Ovary (tissue), 9 donors: ENCODE measurements around the gene SPAG16. TPM values are rescaled to one million over a fixed set of nuclear protein-coding genes. Genes with fewer than 3 reads are reported as not detected.

ENCODE experiments used
- DNase-seq, 5 donors: peaks; one replicate each; pipeline ENCODE4 v3.0.0-alpha.2; 2019 to 2020
- H3K27ac ChIP-seq, 2 donors: fragments of 200-600 bp; one replicate each; pipeline versions ENCODE4 v1.5.1 to v1.8.0; 2019 to 2022
- H3K27me3 ChIP-seq: fragments of 200-600 bp; one replicate; pipeline ENCODE4 v1.8.0; 2022
- H3K36me3 ChIP-seq: fragments of 200-600 bp; sonication (generic); one replicate; pipeline ENCODE4 v1.5.1; 2019
- H3K4me1 ChIP-seq: one replicate; pipeline ENCODE4 v1.8.1; 2013; ENCODE audit warnings: mild to moderate bottlenecking, moderate library complexity; ENCODE audit not compliant: insufficient read depth
- H3K4me3 ChIP-seq: fragments of 200-600 bp; sonication (generic); one replicate; pipeline ENCODE4 v1.5.1; 2017
- H3K9me3 ChIP-seq, 2 donors: fragments of 200-600 bp in 1 of 2; sonication (generic) in 1 of 2; one replicate each; pipeline versions ENCODE4 v1.5.1 to v1.8.1; 2013 to 2019; ENCODE audit warnings: mild to moderate bottlenecking in 1 of 2, moderate library complexity in 1 of 2
- EP300 ChIP-seq: sonication (generic); formaldehyde crosslinking; IDR thresholded peaks from one replicate; pipeline ENCODE4 v1.6.1; 2017; ENCODE audit warnings: antibody characterized with exemption
- POLR2A ChIP-seq: fragments of 450-650 bp; IDR thresholded peaks from one replicate; pipeline ENCODE4 v1.6.1; 2017; ENCODE audit warnings: antibody characterized with exemption, mild to moderate bottlenecking, moderate library complexity
- WGBS, 3 donors: extraction: QIAGEN DNeasy Blood & Tissue Kit in 1 of 3; methylation state at CpG; one replicate each; pipeline versions ENCODE4 v1.1.5 to v1.1.7; 2013 to 2017; 5-methylcytosine and 5-hydroxymethylcytosine counted together
- intact Hi-C, 4 donors: fragments of 100-400 bp; cut with DNase I; formaldehyde crosslinking; loops; one replicate each; pipeline versions ENCODE4 v1.11.0 to v1.15.1; 2022 to 2023
- polyA plus RNA-seq, 2 donors: library from polyadenylated mRNA; stranded (reverse); fragments of 200-250 nt in 1 of 2; fragments of 350-450 nt in 1 of 2; fragmentation: Illumina TruSeq in 1 of 2; extraction: RNeasy Lipid Tissue Mini Kit (QIAGEN cat#74804) in 1 of 2; gene quantifications; one replicate each; pipeline ENCODE4 v1.2.3, GENCODE V29; 2013 to 2014
- total RNA-seq, 7 donors: library from RNA; depleted of rRNA in 2 of 7; stranded (reverse); fragments of >200 nt in 2 of 7; fragmentation: NEBNext Ultra II Directional in 3 of 7; extraction: Animal tissue kit (Norgen Biotek cat#: 25700) in 3 of 7; gene quantifications; one replicate each; pipeline versions ENCODE4 v1.1.0 to v1.2.4, GENCODE V29; 2016 to 2023
- TF ChIP-seq, protein P1 (sequence below), 3 donors: fragments of 450-650 bp in 2 of 3; fragments of 200-600 bp in 1 of 3; IDR thresholded peaks; one replicate each; pipeline versions ENCODE4 v1.5.1 to v1.8.0; 2016 to 2022; ENCODE audit warnings: antibody characterized with exemption in 3 of 3, mild to moderate bottlenecking in 1 of 3
- donor health status: DM: no; HTN: no; CAD: no; lungs with moderate emphysema.
- donor health status: DM: no; HTN: no; CAD: no.
- donor health status: Bipolar disorder and iron deficiency.
- donor health status: DM: yes; HTN: yes; CAD: no.
- donor health status: DM: no; HTN: no; CAD: no.
- donor health status: DM: yes; HTN: yes; CAD: no.

Gene SPAG16
- total and polyA plus RNA-seq, 9 donors = 25.2 to 58.7 (median 28.9) TPM

GRCh38 chr2:213476641-213477040, 192.4 kb downstream of the SPAG16 start:
- intact Hi-C loops = no loop called here
- Histone ChIP-seq H3K27ac (no peak overlapping the region), H3K36me3 (no peaks in the 10 kb centered on the region), H3K4me1 (no peaks in the 10 kb centered on the region), H3K4me3 (no peak overlapping the region), H3K9me3 (peaks cover 0 to 14% of the 10 kb centered on the region in 2 donors), H3K27me3 (no peaks in the 10 kb centered on the region)
- WGBS, 3 donors = 92 to 93% (median 92%) methylated on average over 4 of the region's 4 CpGs
- no peak for TF ChIP-seq EP300
- no peak for DNase-seq

DNA sequence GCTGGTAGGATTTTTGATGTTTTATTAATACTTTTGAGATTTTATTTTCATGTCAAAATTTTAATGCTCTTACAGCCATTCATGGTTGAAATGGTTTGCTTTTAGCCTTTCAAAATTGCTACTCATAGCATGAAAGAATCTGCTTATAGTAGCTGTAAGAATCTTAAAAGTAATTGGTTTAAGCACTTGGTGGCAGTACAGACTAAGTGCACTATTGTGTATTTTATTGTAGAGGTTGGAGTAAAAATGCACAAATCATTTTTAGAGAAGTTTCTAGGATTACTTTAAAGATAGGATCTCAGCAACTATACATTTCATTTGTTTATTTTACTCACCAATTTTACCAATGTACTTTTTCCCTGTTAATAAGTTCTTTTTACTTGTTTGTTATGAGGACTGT, 205.8 kb downstream of the SPAG16 start:
- DNase-seq = no peak
- TF ChIP-seq, protein P1, sequence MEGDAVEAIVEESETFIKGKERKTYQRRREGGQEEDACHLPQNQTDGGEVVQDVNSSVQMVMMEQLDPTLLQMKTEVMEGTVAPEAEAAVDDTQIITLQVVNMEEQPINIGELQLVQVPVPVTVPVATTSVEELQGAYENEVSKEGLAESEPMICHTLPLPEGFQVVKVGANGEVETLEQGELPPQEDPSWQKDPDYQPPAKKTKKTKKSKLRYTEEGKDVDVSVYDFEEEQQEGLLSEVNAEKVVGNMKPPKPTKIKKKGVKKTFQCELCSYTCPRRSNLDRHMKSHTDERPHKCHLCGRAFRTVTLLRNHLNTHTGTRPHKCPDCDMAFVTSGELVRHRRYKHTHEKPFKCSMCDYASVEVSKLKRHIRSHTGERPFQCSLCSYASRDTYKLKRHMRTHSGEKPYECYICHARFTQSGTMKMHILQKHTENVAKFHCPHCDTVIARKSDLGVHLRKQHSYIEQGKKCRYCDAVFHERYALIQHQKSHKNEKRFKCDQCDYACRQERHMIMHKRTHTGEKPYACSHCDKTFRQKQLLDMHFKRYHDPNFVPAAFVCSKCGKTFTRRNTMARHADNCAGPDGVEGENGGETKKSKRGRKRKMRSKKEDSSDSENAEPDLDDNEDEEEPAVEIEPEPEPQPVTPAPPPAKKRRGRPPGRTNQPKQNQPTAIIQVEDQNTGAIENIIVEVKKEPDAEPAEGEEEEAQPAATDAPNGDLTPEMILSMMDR (IDR thresholded peaks at IDR 0.05) = no peak
- no peak for TF ChIP-seq EP300
- TF ChIP-seq POLR2A = no peak
- no peak overlapping the region for H3K4me3 ChIP-seq
- H3K36me3 ChIP-seq = no peaks in the 10 kb centered on the region
- no peaks in the 10 kb centered on the region for H3K27me3 ChIP-seq
- no peaks in the 10 kb centered on the region for H3K9me3 ChIP-seq
- H3K4me1 ChIP-seq = no peaks in the 10 kb centered on the region
- intact Hi-C loops = no loop called here
- no peak overlapping the region for H3K27ac ChIP-seq

DNA sequence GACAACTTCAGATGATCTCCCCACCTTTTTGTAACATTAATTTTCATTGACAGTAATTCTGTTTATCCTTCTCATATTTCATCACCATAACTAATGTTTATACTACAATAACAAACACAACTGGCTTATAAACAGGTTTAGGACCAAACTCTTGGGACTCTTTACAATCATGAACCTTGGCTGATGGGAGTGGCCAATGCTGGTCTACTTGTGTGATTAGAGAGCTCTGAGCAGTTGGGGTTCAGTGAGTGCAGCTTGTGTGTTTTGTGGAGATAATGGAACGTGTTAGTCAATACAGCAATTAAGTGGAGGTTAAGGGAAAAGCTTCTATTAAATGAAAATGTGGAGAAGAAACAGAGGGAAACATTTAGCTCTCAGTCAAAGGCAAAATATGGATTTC, 207.1 kb downstream of the SPAG16 start:
- intact Hi-C loops = no loop called here
- Histone ChIP-seq H3K4me3 (no peak overlapping the region), H3K9me3 (no peaks in the 10 kb centered on the region), H3K27ac (no peak overlapping the region), H3K36me3 (no peaks in the 10 kb centered on the region), H3K27me3 (no peaks in the 10 kb centered on the region), H3K4me1 (no peaks in the 10 kb centered on the region)
- TF ChIP-seq POLR2A (no peak), EP300 (no peak)
- TF ChIP-seq, protein P1 (IDR thresholded peaks at IDR 0.05) = no peak
- no peak for DNase-seq
- WGBS, 3 donors = 38 to 50% (median 46%) methylated on average over 1 of the region's 1 CpG

DNA sequence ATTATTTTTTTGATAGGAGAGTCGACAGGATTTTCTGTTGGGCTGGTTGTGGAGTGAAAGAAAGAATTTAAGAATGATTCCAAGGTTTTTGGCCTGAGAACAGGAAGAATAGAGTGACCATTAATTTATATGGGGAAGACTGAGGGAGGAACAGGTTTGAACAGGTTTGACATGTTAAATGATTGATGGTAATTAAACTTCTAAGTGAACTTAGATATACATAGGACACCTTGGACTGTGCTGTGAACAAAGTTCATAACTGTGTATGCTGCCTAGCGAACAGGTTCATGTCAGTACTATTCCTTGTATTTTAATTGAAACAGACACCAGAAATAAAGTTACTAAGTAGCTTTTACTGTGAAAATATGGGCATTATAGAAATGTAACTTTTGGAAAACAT, 212.0 kb downstream of the SPAG16 start:
- no peaks in the 10 kb centered on the region for H3K4me1 ChIP-seq
- H3K9me3 ChIP-seq = no peaks in the 10 kb centered on the region
- intact Hi-C loops = no loop called here
- H3K4me3 ChIP-seq = no peak overlapping the region
- WGBS, 3 donors = 63 to 66% (median 64%) methylated on average over 2 of the region's 2 CpGs
- no peak for DNase-seq
- TF ChIP-seq EP300 (no peak), POLR2A (no peak)
- TF ChIP-seq, protein P1 (IDR thresholded peaks at IDR 0.05) = no peak
- H3K27me3 ChIP-seq = no peaks in the 10 kb centered on the region
- H3K27ac ChIP-seq = no peak overlapping the region
- no peaks in the 10 kb centered on the region for H3K36me3 ChIP-seq

DNA sequence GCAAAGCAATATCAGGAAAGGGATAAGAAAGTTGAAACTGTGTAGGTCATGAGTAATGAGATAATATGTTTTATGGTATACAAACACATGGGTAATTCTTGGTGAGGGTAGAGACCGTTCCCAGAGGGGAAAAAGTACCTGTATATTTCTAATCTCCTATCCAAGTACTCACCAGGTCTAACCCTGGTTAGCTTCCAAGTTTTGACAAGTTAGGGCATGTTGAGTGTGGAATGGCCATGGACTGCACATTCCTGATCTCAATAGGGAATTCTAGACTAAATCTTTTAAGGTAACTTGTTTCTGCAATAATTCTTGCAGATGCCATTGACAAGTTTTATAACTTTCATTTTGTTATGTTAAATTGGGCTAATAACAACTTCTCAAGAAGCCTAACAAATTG, 216.6 kb downstream of the SPAG16 start:
- no peak overlapping the region for H3K4me3 ChIP-seq
- H3K4me1 ChIP-seq = no peaks in the 10 kb centered on the region
- 74 to 78% (median 77%) methylated on average over 1 of the region's 1 CpG for WGBS, 3 donors
- intact Hi-C loops = no loop called here
- H3K9me3 ChIP-seq = no peaks in the 10 kb centered on the region
- H3K36me3 ChIP-seq = no peaks in the 10 kb centered on the region
- no peaks in the 10 kb centered on the region for H3K27me3 ChIP-seq
- TF ChIP-seq, protein P1 (IDR thresholded peaks at IDR 0.05) = no peak
- TF ChIP-seq POLR2A (no peak), EP300 (no peak)
- no peak overlapping the region for H3K27ac ChIP-seq
- no peak for DNase-seq
